Astrocyte (in vitro differentiated cells and primary cell): ENCODE measurements around the gene CENPT.

Experiments
- CTCF ChIP-seq: IDR thresholded peaks from 2 replicates; pipeline ENCODE4 v1.5.1; 2011; ENCODE audit warnings: low read depth, mild to moderate bottlenecking, inconsistent platforms, low read length, moderate library complexity; ENCODE audit not compliant: insufficient read depth
- EZH2 ChIP-seq: IDR thresholded peaks from 2 replicates; pipeline ENCODE4 v1.6.1; 2012; ENCODE audit warnings: mild to moderate bottlenecking, low read length, inconsistent platforms; ENCODE audit not compliant: insufficient read depth

- no peak for TF ChIP-seq CTCF
- no peak for TF ChIP-seq EZH2
These were observed 22.4 kb downstream of the CENPT start for GRCh38 chr16:67825119-67825518.
